Measurements from ENCODE around the gene ZMYND8.

- no peak for TF ChIP-seq EZH2 (IDR thresholded peaks at IDR 0.05; ENCODE audit: borderline replicate concordance, low read length)
- TF ChIP-seq, protein P1, sequence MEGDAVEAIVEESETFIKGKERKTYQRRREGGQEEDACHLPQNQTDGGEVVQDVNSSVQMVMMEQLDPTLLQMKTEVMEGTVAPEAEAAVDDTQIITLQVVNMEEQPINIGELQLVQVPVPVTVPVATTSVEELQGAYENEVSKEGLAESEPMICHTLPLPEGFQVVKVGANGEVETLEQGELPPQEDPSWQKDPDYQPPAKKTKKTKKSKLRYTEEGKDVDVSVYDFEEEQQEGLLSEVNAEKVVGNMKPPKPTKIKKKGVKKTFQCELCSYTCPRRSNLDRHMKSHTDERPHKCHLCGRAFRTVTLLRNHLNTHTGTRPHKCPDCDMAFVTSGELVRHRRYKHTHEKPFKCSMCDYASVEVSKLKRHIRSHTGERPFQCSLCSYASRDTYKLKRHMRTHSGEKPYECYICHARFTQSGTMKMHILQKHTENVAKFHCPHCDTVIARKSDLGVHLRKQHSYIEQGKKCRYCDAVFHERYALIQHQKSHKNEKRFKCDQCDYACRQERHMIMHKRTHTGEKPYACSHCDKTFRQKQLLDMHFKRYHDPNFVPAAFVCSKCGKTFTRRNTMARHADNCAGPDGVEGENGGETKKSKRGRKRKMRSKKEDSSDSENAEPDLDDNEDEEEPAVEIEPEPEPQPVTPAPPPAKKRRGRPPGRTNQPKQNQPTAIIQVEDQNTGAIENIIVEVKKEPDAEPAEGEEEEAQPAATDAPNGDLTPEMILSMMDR (conservative IDR thresholded peaks at IDR 0.05 in 1 of 2, IDR thresholded peaks at IDR 0.05 in 1 of 2; ENCODE audit: extremely low read depth in 1 of 2, insufficient read depth in 1 of 2, low read depth in 1 of 2, low read length in 2 of 2), result no peak
Measured at GRCh38 chr20:47361057-47361915, 4.8 kb upstream of the ZMYND8 start.
